Mononuclear cell (primary cell): ENCODE measurements around the gene RCAN1. TPM values are rescaled to one million over a fixed set of nuclear protein-coding genes. Genes with fewer than 3 reads are reported as not detected.
A peak's percentile ranks its signal among the peaks of the same experiment; 100 is the strongest.

Experiments
- H3K27me3 ChIP-seq: 2 replicates; pipeline ENCODE4 v1.6.0; 2011; ENCODE audit warnings: low read length, control low read depth; ENCODE audit not compliant: insufficient read depth
- H3K4me1 ChIP-seq: 2 replicates; pipeline ENCODE4 v1.5.1; 2011; ENCODE audit warnings: mild to moderate bottlenecking, low read length, control low read depth; ENCODE audit not compliant: insufficient read depth
- H3K4me3 ChIP-seq: 2 replicates; pipeline ENCODE4 v1.5.1; 2011; ENCODE audit warnings: mild to moderate bottlenecking, low read length, moderate library complexity
- H3K9me3 ChIP-seq: 2 replicates; pipeline ENCODE4 v1.5.1; 2011; ENCODE audit warnings: low read depth, mild to moderate bottlenecking, control low read depth, low read length
- total RNA-seq: library from RNA; depleted of rRNA; stranded (reverse); fragments of >200 nt; gene quantifications from one replicate; pipeline ENCODE4 v1.2.3, GENCODE V29; 2012

RCAN1 gene
- total RNA-seq, 1 donor: 6.2 TPM

DNA sequence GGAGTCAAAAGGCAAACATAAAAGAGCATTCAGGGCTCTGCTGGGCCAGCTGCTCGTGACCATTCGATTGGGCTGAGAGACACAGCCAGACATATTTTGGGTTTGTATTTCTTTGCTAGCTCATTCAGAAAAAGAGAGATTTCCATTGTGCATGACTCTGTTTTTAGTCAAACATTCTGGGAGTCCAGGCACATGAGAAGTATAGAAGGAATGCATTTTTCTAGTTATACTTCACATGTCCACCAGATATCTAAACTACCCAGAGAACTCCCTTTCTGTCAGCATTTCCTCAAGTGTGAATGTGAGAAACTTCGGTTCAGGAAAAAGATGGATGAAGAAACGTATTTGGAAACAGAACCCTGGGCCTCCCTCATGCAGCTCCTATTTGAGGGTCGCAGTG lies 96.6 kb downstream of the RCAN1 start:
- peaks cover 76% of the 10 kb centered on the region for H3K4me1 ChIP-seq
- H3K4me3 ChIP-seq: no peak overlapping the region
- no peaks in the 10 kb centered on the region for H3K9me3 ChIP-seq
- no peaks in the 10 kb centered on the region for H3K27me3 ChIP-seq

GRCh38 chr21:34517491-34518245 lies 97.2 kb downstream of the RCAN1 start:
- Histone ChIP-seq H3K4me3 (no peak overlapping the region), H3K4me1 (peaks cover 76% of the 10 kb centered on the region), H3K9me3 (no peaks in the 10 kb centered on the region), H3K27me3 (no peaks in the 10 kb centered on the region)

- Histone ChIP-seq H3K27me3 (no peaks in the 10 kb centered on the region), H3K9me3 (no peaks in the 10 kb centered on the region), H3K4me3 (no peak overlapping the region), H3K4me1 (peaks cover 77% of the 10 kb centered on the region)
Observed at GRCh38 chr21:34517039-34517438, 97.9 kb downstream of the RCAN1 start.

GRCh38 chr21:34514576-34515115 lies 100.3 kb downstream of the RCAN1 start:
- Histone ChIP-seq H3K4me1 (peaks cover 77% of the 10 kb centered on the region), H3K9me3 (no peaks in the 10 kb centered on the region), H3K27me3 (no peaks in the 10 kb centered on the region), H3K4me3 (no peak overlapping the region)

DNA sequence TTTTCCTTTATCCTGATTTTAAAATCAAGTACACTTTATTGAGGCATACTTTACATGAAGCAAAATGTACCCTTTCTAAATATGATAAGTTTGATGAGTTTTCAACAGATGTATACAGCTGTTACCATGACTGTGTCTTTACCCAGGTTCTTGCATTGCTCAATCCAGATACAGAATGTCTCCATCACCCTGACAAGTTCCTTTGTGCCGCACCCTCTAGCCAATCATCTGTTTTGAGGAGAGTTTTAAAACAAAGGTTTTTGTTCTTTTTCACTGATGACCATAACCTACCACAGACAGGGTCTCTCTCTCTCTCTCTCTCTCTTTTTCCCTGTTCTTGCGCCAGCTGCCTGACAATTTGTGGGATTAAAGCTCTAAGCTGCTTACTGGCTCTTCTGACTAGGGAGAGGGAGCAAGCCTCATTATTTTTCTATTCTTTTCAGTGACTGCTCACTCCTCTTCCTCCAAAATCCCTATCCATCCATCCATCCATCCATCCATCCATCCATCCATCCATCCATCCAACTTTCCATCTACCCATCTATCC lies 101.7 kb downstream of the RCAN1 start:
- Histone ChIP-seq H3K4me1 (peaks cover 71% of the 10 kb centered on the region), H3K9me3 (no peaks in the 10 kb centered on the region), H3K4me3 (no peak overlapping the region), H3K27me3 (no peaks in the 10 kb centered on the region)

- Histone ChIP-seq H3K27me3 (no peaks in the 10 kb centered on the region), H3K4me1 (peaks cover 59% of the 10 kb centered on the region), H3K9me3 (no peaks in the 10 kb centered on the region), H3K4me3 (peak within 1 kb of the TSS; percentile 32)
Observed at GRCh38 chr21:34511787-34512455, 103.0 kb downstream of the RCAN1 start, which contains the start of gene KCNE1. KCNE1 (minus strand) TSS chr21:34512210; CDS start chr21:34449634, 62,576 bp downstream.

DNA sequence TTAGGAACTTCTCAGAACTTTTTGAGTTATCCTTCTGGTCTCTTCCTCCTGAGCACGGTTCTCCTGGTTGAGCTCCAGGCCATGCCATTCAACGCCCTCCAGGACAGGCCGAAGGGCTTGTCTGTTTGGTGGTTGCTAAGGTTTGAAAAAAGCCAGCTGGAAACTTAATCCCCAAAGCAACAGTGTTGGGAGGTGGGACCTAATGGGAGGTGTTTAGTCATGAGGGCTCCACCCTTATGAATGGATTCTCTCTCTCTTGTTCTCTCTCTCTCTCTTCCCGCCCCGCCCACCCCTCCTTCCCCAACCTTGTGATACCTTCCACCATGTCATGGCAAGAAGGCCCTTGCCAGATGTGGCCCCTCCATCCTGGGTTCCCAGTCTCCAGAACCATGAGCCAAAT lies 103.7 kb downstream of the RCAN1 start:
- H3K4me1 ChIP-seq: peaks cover 56% of the 10 kb centered on the region
- H3K27me3 ChIP-seq: no peaks in the 10 kb centered on the region
- no peaks in the 10 kb centered on the region for H3K9me3 ChIP-seq
- H3K4me3 ChIP-seq: peak overlapping the region; percentile 32

DNA sequence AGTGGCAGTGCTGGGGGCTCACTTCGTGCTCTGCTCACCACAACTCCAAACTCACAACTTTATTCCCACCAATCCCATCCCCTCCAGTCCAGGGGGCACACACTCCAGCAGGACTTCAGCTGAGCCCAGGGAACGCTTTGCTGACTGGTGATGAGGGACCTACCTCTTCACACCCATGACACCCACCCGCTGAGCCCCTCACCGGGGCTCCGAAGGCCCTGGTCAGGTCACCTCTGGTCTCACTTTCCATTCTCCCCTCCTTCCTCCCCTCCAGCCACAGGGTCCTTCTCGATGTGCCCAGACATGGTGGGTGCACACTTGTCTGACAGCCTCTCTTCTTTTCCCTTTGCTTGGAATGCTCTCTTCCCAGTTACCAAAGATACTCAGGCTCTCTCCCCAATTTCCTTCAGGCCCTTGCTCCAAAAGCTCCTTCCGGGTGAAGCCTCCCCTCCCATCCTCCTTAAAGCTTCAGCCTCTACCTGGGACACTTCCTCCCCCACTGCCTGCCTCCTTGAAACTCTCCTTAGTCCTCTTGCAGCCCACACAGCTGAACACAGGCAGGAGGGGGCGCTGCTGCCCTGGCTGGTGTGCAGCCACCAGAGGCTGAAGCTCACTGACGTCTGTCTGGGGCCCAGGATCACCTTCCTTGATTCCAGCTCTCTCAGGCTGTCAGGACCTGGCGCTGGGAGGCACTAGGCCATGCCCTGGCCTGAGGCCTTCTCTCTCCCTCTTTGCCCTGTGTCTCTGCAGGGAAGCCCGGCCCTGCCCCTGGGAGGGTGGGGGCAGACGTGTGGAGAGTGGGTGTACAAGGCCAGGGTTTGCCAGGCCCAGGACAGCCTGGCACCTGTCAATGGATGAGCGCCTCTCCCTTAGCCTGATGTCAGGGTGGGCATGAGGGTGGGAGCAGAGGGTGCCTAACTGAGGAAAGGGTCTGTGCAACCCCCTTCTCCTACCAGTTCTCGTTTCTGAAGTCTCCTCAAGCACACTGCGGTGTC lies 104.5 kb downstream of the RCAN1 start:
- H3K4me1 ChIP-seq: peaks cover 56% of the 10 kb centered on the region
- peak overlapping the region; percentile 20 for H3K4me3 ChIP-seq
- H3K27me3 ChIP-seq: no peaks in the 10 kb centered on the region

GRCh38 chr21:34509151-34509550 lies 105.8 kb downstream of the RCAN1 start:
- Histone ChIP-seq H3K9me3 (no peaks in the 10 kb centered on the region), H3K4me1 (peaks cover 54% of the 10 kb centered on the region), H3K4me3 (no peak overlapping the region), H3K27me3 (no peaks in the 10 kb centered on the region)

More for the DNA sequence above, 104.5 kb downstream of the RCAN1 start:
- no peaks in the 10 kb centered on the region for H3K9me3 ChIP-seq

DNA sequence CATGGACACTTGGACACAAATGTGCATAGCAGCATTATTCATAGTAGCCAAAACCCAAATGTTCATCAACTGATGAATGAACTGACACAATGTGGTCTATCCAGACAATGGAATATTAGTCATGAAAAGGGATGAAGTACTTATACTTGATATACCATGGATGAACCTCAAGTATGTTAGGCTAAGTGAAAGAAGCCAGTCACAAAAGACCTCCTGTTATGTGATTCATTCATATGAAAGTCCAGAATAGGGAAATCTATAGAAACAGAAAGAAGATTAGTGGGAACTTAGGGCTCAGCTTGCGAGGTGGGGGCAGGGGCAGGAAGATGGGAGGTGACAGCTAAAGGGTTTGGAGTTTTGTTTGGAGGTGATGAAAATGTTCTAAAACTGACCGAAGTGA lies 110.3 kb downstream of the RCAN1 start:
- Histone ChIP-seq H3K4me3 (no peak overlapping the region), H3K9me3 (no peaks in the 10 kb centered on the region), H3K27me3 (no peaks in the 10 kb centered on the region), H3K4me1 (peaks cover 8% of the 10 kb centered on the region)

DNA sequence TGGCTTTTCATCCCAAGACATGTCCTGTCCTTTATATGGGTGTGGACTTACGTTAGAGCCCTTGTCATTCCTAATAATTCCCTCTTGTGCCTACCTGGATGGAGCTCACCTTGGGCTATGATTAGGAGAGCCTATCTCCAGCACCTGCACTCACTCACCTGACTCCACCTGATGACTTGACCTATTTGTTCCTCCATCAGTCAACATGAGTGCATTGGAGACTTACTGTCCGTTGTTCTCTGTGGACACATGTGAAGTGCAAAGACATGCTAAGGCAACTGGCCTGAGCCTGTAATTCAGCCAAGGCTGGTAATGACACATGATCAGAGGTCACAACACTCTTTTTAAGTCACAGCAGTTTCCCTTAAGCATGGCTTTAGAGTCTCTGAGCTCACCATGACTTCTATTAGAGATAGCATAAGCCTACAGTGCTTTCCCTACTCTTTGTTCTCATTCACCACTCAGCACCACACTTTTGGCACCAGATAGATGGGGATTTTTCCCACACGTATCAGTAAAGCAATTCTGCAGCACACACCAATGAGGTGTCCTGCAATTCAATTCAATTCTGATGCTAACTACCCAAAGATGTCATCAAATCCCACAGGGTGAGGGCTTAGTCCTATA lies 112.3 kb downstream of the RCAN1 start:
- H3K4me1 ChIP-seq: no peaks in the 10 kb centered on the region
- H3K4me3 ChIP-seq: no peak overlapping the region
- H3K9me3 ChIP-seq: peaks cover 8% of the 10 kb centered on the region
- peaks cover 3% of the 10 kb centered on the region for H3K27me3 ChIP-seq

GRCh38 chr21:34501716-34502115 lies 113.2 kb downstream of the RCAN1 start:
- H3K4me1 ChIP-seq: no peaks in the 10 kb centered on the region
- peaks cover 7% of the 10 kb centered on the region for H3K27me3 ChIP-seq
- peaks cover 17% of the 10 kb centered on the region for H3K9me3 ChIP-seq
- H3K4me3 ChIP-seq: no peak overlapping the region

DNA sequence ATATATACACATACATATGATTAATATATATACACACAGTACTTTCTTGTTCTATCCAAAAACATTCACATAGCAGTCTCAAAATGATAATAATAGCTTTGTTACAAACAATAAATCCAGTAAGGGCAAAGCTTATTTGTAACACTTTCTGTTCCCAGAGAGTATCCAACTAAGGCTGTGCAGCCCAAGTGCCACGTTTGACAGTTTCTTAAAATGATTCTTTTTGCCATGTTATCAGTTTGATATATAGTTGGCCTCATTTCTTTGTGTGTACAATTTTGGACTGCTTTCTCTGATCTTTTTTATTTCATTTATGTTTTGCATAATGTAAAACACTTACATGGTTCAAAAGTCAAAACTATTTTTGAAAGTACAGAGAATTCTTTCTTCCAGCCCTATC lies 114.7 kb downstream of the RCAN1 start:
- Histone ChIP-seq H3K27me3 (peaks cover 7% of the 10 kb centered on the region), H3K9me3 (peaks cover 21% of the 10 kb centered on the region), H3K4me3 (no peak overlapping the region), H3K4me1 (no peaks in the 10 kb centered on the region)

DNA sequence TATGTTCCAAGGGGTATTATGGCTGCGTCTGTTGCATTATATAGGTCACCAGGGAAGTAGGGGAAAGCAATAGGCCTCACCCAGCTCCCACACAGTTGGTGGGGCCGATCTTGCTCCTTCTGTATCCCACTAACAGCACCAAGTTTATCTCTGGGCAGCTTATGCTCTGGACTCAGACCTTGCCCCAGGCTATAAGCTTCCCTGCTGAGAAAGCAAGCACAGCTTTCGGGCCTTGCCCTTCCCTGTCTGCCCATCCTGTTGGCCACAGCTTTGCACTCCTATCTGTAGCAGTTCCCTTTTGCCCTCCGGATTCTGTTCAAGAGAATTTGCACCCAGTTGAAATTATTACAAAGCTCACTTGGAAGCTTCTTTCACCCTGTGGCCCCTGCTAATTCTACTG lies 115.8 kb downstream of the RCAN1 start:
- no peaks in the 10 kb centered on the region for H3K4me1 ChIP-seq
- H3K9me3 ChIP-seq: peaks cover 21% of the 10 kb centered on the region
- H3K27me3 ChIP-seq: peaks cover 7% of the 10 kb centered on the region
- H3K4me3 ChIP-seq: no peak overlapping the region
